Renal cortex interstitium (tissue), 11 donors: ENCODE results near the gene AKR1E2. TPM values are rescaled to one million over a fixed set of nuclear protein-coding genes. Genes with fewer than 3 reads are reported as not detected.

Experiments used
- DNase-seq, 11 donors: peaks; one replicate each; pipeline ENCODE4 v3.0.0-alpha.2; 2013; ENCODE audit warnings: low read depth in 9 of 11, low spot score in 4 of 11; ENCODE audit errors: extremely low read depth in 1 of 11
- polyA plus RNA-seq, 3 donors: library from polyadenylated mRNA; unstranded; fragments of 120-200 nt; gene quantifications; one replicate each; pipeline ENCODE4 v1.2.1, GENCODE V29; 2013; ENCODE audit not compliant: insufficient read length in 3 of 3

Gene AKR1E2
- polyA plus RNA-seq, 3 donors, result 5.3 to 8.5 (median 6.5) TPM

- DNase-seq, result no peak
These were observed 10.5 kb downstream of the AKR1E2 start for GRCh38 chr10:4836416-4836969.

GRCh38 chr10:4837551-4837950 is 11.5 kb downstream of the AKR1E2 start:
- no peak for DNase-seq

GRCh38 chr10:4838743-4839142 is 12.7 kb downstream of the AKR1E2 start:
- no peak for DNase-seq

- DNase-seq, result no peak
These were observed 13.3 kb downstream of the AKR1E2 start for GRCh38 chr10:4839353-4839752.

GRCh38 chr10:4840151-4840550 is 14.1 kb downstream of the AKR1E2 start:
- DNase-seq, result no peak

GRCh38 chr10:4843525-4844180 is 17.6 kb downstream of the AKR1E2 start:
- DNase-seq, result no peak

- no peak for DNase-seq
These were observed 18.9 kb downstream of the AKR1E2 start for GRCh38 chr10:4844864-4845263.

GRCh38 chr10:4845766-4846165 is 19.8 kb downstream of the AKR1E2 start:
- DNase-seq, result no peak

GRCh38 chr10:4846775-4847174 is 20.8 kb downstream of the AKR1E2 start:
- DNase-seq, result no peak

- no peak for DNase-seq
These were observed 21.8 kb downstream of the AKR1E2 start for GRCh38 chr10:4847561-4848355.

GRCh38 chr10:4848356-4849041 is 22.5 kb downstream of the AKR1E2 start:
- DNase-seq, result no peak

GRCh38 chr10:4849042-4849402 is 23.0 kb downstream of the AKR1E2 start:
- no peak for DNase-seq

GRCh38 chr10:4849555-4850242 is 23.7 kb downstream of the AKR1E2 start:
- DNase-seq, result peak; percentile 74 to 90 (median 86)

GRCh38 chr10:4850397-4850796 is 24.4 kb downstream of the AKR1E2 start:
- no peak for DNase-seq

GRCh38 chr10:4851176-4851575 is 25.2 kb downstream of the AKR1E2 start:
- DNase-seq, result no peak

- no peak for DNase-seq
These were observed 25.8 kb downstream of the AKR1E2 start for GRCh38 chr10:4851846-4852245.

- no peak for DNase-seq
These were observed 40.1 kb downstream of the AKR1E2 start for GRCh38 chr10:4865945-4866661.

- DNase-seq, result no peak
These were observed 41.1 kb downstream of the AKR1E2 start for GRCh38 chr10:4867109-4867519.
